Lower leg skin (tissue), 4 donors: ENCODE measurements around the gene DNASE1L3. TPM values are rescaled to one million over a fixed set of nuclear protein-coding genes. Genes with fewer than 3 reads are reported as not detected.

Experiments
- DNase-seq, 2 donors: peaks; one replicate each; pipeline ENCODE4 v3.0.0-alpha.2; 2019; ENCODE audit warnings: low spot score in 2 of 2
- H3K4me3 ChIP-seq: fragments of 200-600 bp; sonication (generic); 2 replicates; pipeline ENCODE4 v1.5.1; 2017; ENCODE audit warnings: mild to moderate bottlenecking, low read depth; ENCODE audit not compliant: poor library complexity, severe bottlenecking
- POLR2A ChIP-seq, 2 donors: fragments of 450-650 bp; IDR thresholded peaks; one replicate each; pipeline ENCODE4 v1.6.1; 2016 to 2017; ENCODE audit warnings: antibody characterized with exemption in 2 of 2, mild to moderate bottlenecking in 1 of 2, moderate library complexity in 1 of 2
- WGBS, 2 donors: methylation state at CpG; one replicate each; pipeline ENCODE4 v1.1.5; 2018; 5-methylcytosine and 5-hydroxymethylcytosine counted together
- intact Hi-C: fragments of 100-400 bp; cut with DNase I; formaldehyde crosslinking; loops from one replicate; pipeline ENCODE4 v1.15.0; 2023; ENCODE audit warnings: low total_unique reads
- total RNA-seq, 4 donors: library from RNA; depleted of rRNA; stranded (reverse); fragments of >200 nt; gene quantifications; one replicate each; pipeline ENCODE4 v1.1.0, GENCODE V29; 2016
- TF ChIP-seq, protein P1 (sequence below), 3 donors: fragments of 450-650 bp; IDR thresholded peaks; one replicate each; pipeline ENCODE4 v1.5.1; 2016; ENCODE audit warnings: antibody characterized with exemption in 3 of 3, mild to moderate bottlenecking in 3 of 3, moderate library complexity in 2 of 3

Gene DNASE1L3, protein sequence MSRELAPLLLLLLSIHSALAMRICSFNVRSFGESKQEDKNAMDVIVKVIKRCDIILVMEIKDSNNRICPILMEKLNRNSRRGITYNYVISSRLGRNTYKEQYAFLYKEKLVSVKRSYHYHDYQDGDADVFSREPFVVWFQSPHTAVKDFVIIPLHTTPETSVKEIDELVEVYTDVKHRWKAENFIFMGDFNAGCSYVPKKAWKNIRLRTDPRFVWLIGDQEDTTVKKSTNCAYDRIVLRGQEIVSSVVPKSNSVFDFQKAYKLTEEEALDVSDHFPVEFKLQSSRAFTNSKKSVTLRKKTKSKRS
- 1 to 10 TPM in 3 of 4 donors, under 1 TPM in 1; 0.76 to 8.1 (median 3.1) TPM for total RNA-seq

DNA sequence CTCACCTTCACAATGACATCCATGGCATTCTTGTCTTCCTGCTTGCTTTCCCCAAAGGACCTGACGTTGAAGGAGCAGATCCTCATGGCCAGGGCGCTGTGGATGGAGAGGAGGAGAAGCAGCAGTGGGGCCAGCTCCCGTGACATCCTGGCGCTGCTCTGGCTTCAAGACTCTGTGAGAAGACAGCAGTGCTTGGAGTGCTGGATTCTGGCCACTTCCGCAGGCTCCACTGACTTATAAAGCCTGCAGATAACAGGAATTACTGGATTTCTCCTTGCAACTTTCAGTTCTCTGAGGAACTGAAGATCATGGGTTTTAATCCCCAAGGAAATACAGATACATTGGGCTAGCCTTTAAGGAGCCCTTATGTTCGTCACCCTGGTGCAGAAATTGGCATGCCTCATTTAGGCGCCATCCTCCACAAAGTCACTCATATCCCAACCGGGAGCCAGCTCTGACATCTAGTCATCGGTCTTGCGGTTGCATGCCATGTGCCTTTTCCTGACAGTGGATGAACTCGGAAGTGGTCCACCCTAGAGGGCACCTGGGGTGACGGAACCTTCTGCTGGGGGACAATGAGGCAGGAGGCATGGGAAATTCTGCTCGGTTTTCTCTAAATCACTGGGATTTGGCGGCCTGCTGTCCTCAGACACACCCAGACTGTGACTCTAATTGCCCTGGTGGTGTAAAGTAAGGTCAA is at the start of gene DNASE1L3:
Gene DNASE1L3 (minus strand): TSS at position 212 of the 700 bp plus-strand sequence. CDS start 66 bp downstream, at position 146.
- 50 to 60% methylated on average over 14 of the region's 14 CpGs for WGBS, 2 donors
- no peak within 1 kb of the TSS for H3K4me3 ChIP-seq
- no peak for DNase-seq
- TF ChIP-seq, protein P1, sequence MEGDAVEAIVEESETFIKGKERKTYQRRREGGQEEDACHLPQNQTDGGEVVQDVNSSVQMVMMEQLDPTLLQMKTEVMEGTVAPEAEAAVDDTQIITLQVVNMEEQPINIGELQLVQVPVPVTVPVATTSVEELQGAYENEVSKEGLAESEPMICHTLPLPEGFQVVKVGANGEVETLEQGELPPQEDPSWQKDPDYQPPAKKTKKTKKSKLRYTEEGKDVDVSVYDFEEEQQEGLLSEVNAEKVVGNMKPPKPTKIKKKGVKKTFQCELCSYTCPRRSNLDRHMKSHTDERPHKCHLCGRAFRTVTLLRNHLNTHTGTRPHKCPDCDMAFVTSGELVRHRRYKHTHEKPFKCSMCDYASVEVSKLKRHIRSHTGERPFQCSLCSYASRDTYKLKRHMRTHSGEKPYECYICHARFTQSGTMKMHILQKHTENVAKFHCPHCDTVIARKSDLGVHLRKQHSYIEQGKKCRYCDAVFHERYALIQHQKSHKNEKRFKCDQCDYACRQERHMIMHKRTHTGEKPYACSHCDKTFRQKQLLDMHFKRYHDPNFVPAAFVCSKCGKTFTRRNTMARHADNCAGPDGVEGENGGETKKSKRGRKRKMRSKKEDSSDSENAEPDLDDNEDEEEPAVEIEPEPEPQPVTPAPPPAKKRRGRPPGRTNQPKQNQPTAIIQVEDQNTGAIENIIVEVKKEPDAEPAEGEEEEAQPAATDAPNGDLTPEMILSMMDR (IDR thresholded peaks at IDR 0.05): no peak
- intact Hi-C loops: no loop called here

DNA sequence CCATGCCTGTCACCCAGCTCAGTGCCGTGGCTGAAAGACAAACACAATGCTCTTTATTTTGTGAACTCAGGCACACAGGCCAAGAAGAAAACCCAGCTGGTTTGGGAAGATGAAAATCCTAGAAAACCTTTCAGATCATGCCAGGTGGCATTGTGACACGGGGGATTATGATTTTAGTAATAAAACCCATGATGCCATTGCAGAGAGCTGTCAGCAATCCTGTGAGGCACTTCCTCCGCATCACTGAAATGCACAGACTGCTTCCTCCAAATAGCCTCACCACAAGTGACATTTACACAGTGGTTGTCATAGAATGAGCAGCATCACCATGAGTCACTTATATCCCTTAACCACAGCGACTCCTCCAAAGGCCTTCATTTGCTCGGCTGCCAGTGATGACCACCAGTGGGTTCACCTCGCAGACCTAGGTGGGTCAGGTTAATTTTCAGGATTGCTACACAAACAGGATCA is 49.5 kb upstream of the DNASE1L3 start:
- intact Hi-C loops: no loop called here
- DNase-seq: no peak
- TF ChIP-seq, protein P1 (IDR thresholded peaks at IDR 0.05): no peak
- no peak for TF ChIP-seq POLR2A (IDR thresholded peaks at IDR 0.05)
- WGBS, 2 donors: 82 to 89% methylated on average over 6 of the region's 6 CpGs
- no peak overlapping the region for H3K4me3 ChIP-seq

DNA sequence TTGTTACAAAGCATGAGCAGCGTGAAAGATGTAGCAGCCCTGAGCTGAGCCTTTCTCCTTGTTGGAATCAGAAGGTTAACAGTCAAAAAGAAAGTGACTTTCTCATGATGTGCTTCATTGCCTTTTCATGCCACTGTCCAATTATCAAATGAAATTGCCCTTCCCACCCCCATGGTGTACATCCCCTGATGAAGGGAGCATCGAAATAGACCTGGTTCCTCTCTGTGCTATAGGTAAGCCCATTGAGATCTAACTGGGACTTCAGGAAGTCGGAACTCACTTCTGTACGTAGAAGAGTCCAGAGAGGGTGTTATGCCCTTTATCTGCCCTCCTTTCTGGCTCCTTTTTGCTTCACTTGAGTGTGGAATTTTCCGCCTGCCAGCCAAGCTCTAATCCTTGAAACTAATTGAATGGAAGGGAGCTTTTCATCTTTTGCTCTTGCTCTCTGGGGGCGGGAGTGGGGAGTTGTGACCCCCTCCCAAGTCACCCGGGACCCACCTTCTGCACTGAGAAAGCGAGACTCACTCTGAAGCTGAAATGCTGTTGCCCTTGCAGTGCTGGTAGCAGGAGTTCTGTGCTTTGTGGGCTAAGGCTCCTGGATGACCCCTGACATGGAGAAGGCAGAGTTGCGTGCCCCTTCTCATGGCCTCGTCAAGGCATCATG is 47.8 kb upstream of the DNASE1L3 start:
- intact Hi-C loops: no loop called here
- DNase-seq: no peak
- H3K4me3 ChIP-seq: no peak overlapping the region
- TF ChIP-seq, protein P1 (IDR thresholded peaks at IDR 0.05): no peak
- no peak for TF ChIP-seq POLR2A (IDR thresholded peaks at IDR 0.05)
- 94 to 95% methylated on average over 10 of the region's 10 CpGs for WGBS, 2 donors

DNA sequence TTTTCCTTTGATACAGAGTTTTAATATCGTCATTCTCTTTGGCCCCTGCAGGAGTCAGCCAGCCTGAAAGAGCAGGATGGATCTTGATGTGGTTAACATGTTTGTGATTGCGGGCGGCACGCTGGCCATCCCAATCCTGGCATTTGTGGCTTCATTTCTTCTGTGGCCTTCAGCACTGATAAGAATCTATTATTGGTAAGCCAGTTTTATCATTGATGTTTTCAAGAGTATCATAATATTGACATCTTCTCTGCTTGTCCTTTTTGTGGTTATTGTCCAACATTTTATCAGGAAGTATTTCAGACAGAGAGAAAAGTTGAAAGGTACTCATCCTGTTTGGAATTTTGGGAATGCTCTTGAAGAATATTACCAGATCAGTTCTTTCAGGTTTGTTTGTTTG is 45.7 kb upstream of the DNASE1L3 start:
- no peak for DNase-seq
- WGBS, 2 donors: 89 to 97% methylated on average over 4 of the region's 4 CpGs
- intact Hi-C loops: no loop called here
- TF ChIP-seq, protein P1 (IDR thresholded peaks at IDR 0.05): no peak
- TF ChIP-seq POLR2A (IDR thresholded peaks at IDR 0.05): no peak
- H3K4me3 ChIP-seq: no peak overlapping the region

DNA sequence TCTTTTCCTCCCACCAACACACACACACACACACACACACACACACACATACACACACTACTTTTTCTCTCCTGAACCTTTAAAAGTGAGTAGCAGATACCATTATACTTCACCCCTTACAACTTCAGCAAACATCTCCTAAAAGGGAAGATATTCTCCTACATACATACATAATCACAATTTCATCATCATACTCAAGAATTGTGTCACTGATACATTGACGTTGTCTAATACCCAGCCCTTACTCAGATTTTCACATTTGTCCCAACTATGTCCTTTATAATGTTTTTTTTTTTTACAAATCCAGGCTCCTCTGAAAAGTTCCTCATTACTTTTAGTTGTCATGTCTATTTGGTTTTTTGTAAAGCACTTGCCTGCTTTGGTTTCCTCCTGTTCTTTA is 45.3 kb upstream of the DNASE1L3 start:
- 76 to 83% methylated on average over 1 of the region's 1 CpG for WGBS, 2 donors
- DNase-seq: no peak
- TF ChIP-seq POLR2A (IDR thresholded peaks at IDR 0.05): no peak
- TF ChIP-seq, protein P1 (IDR thresholded peaks at IDR 0.05): no peak

More for the DNA sequence above, 45.3 kb upstream of the DNASE1L3 start:
- intact Hi-C loops: no loop called here
- H3K4me3 ChIP-seq: no peak overlapping the region
